Hepatocyte (in vitro differentiated cells): ENCODE measurements around the gene IRX3.

Experiments
- CTCF ChIP-seq: fragments of 200-600 bp; sonication (generic); IDR thresholded peaks from 2 replicates; pipeline ENCODE4 v1.5.1; 2016; ENCODE audit warnings: antibody characterized with exemption, mild to moderate bottlenecking; ENCODE audit not compliant: poor library complexity
- EZH2 ChIP-seq: fragments of 200-600 bp; sonication (generic); IDR thresholded peaks from 2 replicates; pipeline ENCODE4 v1.6.1; 2016; ENCODE audit warnings: antibody characterized with exemption, mild to moderate bottlenecking, borderline replicate concordance

- TF ChIP-seq CTCF = no peak
- peak; percentile 2 for TF ChIP-seq EZH2
Observed at GRCh38 chr16:54288835-54289241, 2.3 kb upstream of the IRX3 start.
